HepG2 (cell line): Measurements from ENCODE around the gene MFSD6. TPM values are rescaled to one million over a fixed set of nuclear protein-coding genes. Genes with fewer than 3 reads are reported as not detected.

Source experiments
- ATF5 ChIP-seq: sonication (generic); formaldehyde crosslinking; IDR thresholded peaks from 2 replicates; pipeline ENCODE4 v1.4.0; 2020; ENCODE audit warnings: mild to moderate bottlenecking, low read depth, missing genetic modification reagents
- GATAD2A ChIP-seq: IDR thresholded peaks from 2 replicates; pipeline ENCODE4 v1.6.1; 2016
- MYPOP ChIP-seq: sonication (generic); formaldehyde crosslinking; IDR thresholded peaks from 2 replicates; pipeline ENCODE4 v1.8.1; 2023; ENCODE audit warnings: mild to moderate bottlenecking, moderate library complexity, missing genetic modification reagents
- NFRKB ChIP-seq: fragments of 450-650 bp; IDR thresholded peaks from 2 replicates; pipeline ENCODE4 v1.6.1; 2017
- NFYC ChIP-seq: IDR thresholded peaks from 2 replicates; pipeline ENCODE4 v1.6.1; 2016; ENCODE audit warnings: missing genetic modification reagents, missing compliant biosample characterization
- PRDM10 ChIP-seq: sonication (generic); formaldehyde crosslinking; IDR thresholded peaks from 2 replicates; pipeline ENCODE4 v1.4.0; 2020; ENCODE audit warnings: low read depth, missing genetic modification reagents
- PTBP1 ChIP-seq: fragments of 200-400 bp; formaldehyde crosslinking; IDR thresholded peaks from 2 replicates; pipeline ENCODE4 v1.6.1; 2018; ENCODE audit warnings: low read length, low read depth; ENCODE audit not compliant: poor library complexity, severe bottlenecking
- SOX5 ChIP-seq: IDR thresholded peaks from 2 replicates; pipeline ENCODE4 v1.6.1; 2016; ENCODE audit warnings: borderline replicate concordance
- THAP9 ChIP-seq: sonication (generic); formaldehyde crosslinking; IDR thresholded peaks from 2 replicates; pipeline ENCODE4; 2020; ENCODE audit warnings: missing genetic modification reagents, mild to moderate bottlenecking, borderline replicate concordance
- THRA ChIP-seq: sonication (generic); formaldehyde crosslinking; IDR thresholded peaks from 2 replicates; pipeline ENCODE4 v1.4.0; 2020; ENCODE audit warnings: missing genetic modification reagents, borderline replicate concordance
- ZNF225 ChIP-seq: sonication (generic); formaldehyde crosslinking; IDR thresholded peaks from 2 replicates; pipeline ENCODE4 v1.4.0; 2020; ENCODE audit warnings: mild to moderate bottlenecking, missing genetic modification reagents
- ZNF383 ChIP-seq: sonication (generic); formaldehyde crosslinking; IDR thresholded peaks from 2 replicates; pipeline ENCODE4 v1.4.0; 2020; ENCODE audit warnings: missing genetic modification reagents, mild to moderate bottlenecking, borderline replicate concordance
- ZNF460 ChIP-seq: sonication (generic); formaldehyde crosslinking; IDR thresholded peaks from 2 replicates; pipeline ENCODE4 v1.5.1; 2020; ENCODE audit warnings: missing genetic modification reagents, mild to moderate bottlenecking, borderline replicate concordance
- ZNF678 ChIP-seq: sonication (generic); formaldehyde crosslinking; IDR thresholded peaks from 2 replicates; pipeline ENCODE4 v1.4.0; 2020; ENCODE audit warnings: mild to moderate bottlenecking, missing genetic modification reagents
- polyA plus RNA-seq, 8 experiments: library from polyadenylated mRNA; depleted of rRNA in 3 of 8; stranded (reverse) in 7 of 8; unstranded in 1 of 8; fragments of >200 nt; fragmentation: Illumina TruSeq in 4 of 8; extraction: Trizol in 4 of 8; gene quantifications; 2 replicates each; pipeline versions ENCODE4 v1.2.1 to v1.2.3, GENCODE V29; 2011 to 2016; ENCODE audit warnings: low read depth in 4 of 8, missing spikeins in 1 of 8, mixed read lengths in 1 of 8; ENCODE audit not compliant: insufficient read depth in 1 of 8
- total RNA-seq, 5 experiments: library from RNA; depleted of rRNA; stranded (reverse); fragments of >200 nt; fragmentation: Illumina TruSeq; extraction: Trizol; gene quantifications; 2 replicates each; pipeline ENCODE4 v1.2.3, GENCODE V29; 2016; ENCODE audit warnings: low read depth in 1 of 5

MFSD6 gene
- total and polyA plus RNA-seq, 2 of the 13 experiments (the other 11 are each of a cell fraction or from before 2014, with no cell fraction given): 0.92 to 1.4 TPM

GRCh38 chr2:190534310-190535120 lies 126.4 kb downstream of the MFSD6 start, which contains the start of gene NEMP2 (continued):
- TF ChIP-seq PRDM10 (CRISPR knock-in tag): 0 out of 2 replicates have a peak, but pooled peaks have one; percentile 20
- peak; percentile 78 for TF ChIP-seq THRA (CRISPR knock-in tag)
- TF ChIP-seq ZNF460 (CRISPR knock-in tag): peak; percentile 62
- TF ChIP-seq ZNF383 (CRISPR knock-in tag): no peak
- no peak for TF ChIP-seq PTBP1
- peak; percentile 92 for TF ChIP-seq ZNF225
- 0 out of 2 replicates have a peak, but pooled peaks have one; percentile 8 for TF ChIP-seq NFYC (CRISPR knock-in tag)
- peak; percentile 69; the same call in 1 of the 2 replicates for TF ChIP-seq ATF5 (CRISPR knock-in tag)
- peak; percentile 99 for TF ChIP-seq ZNF678
- TF ChIP-seq MYPOP (CRISPR knock-in tag): peak; percentile 83; the same call in 1 of the 2 replicates
- TF ChIP-seq THAP9 (CRISPR knock-in tag): no peak; the same call in 1 of the 2 replicates
- TF ChIP-seq SOX5: peak; percentile 61; the same call in 1 of the 2 replicates
- no peak for TF ChIP-seq NFRKB
- TF ChIP-seq GATAD2A (CRISPR knock-in tag): no peak
